Mesenteric fat pad (tissue), 1 donor: ENCODE data around the gene SLC10A2. TPM values are rescaled to one million over a fixed set of nuclear protein-coding genes. Genes with fewer than 3 reads are reported as not detected.

Source experiments
- total RNA-seq: library from RNA; stranded (reverse); fragmentation: NEBNext Ultra II Directional; extraction: Animal tissue kit (Norgen Biotek cat#: 25700); gene quantifications from one replicate; pipeline ENCODE4 v1.2.1, GENCODE V29; 2021
- donor health status: DM: yes; HTN: yes; CAD: no.

The SLC10A2 gene
- total RNA-seq, 1 donor from 2014 or later: not detected

Other genes starting within 250 kb of the SLC10A2 start
- gene ERCC5, start 220.4 kb downstream of the SLC10A2 start, total RNA-seq: 43.8 TPM